Muscle of leg (tissue), 11 donors: ENCODE results near the gene ATRN. TPM values are rescaled to one million over a fixed set of nuclear protein-coding genes. Genes with fewer than 3 reads are reported as not detected.

Experiments used
- DNase-seq: peaks from one replicate; pipeline ENCODE4 v3.0.0; 2013
- H3K27ac ChIP-seq: one replicate; pipeline ENCODE4 v1.5.1; 2013; ENCODE audit warnings: mild to moderate bottlenecking, low read length, control low read depth
- H3K27me3 ChIP-seq: one replicate; pipeline ENCODE4 v1.6.1; 2013; ENCODE audit warnings: low read length; ENCODE audit not compliant: control insufficient read depth, insufficient read depth
- H3K36me3 ChIP-seq: one replicate; pipeline ENCODE4 v1.6.1; 2013; ENCODE audit warnings: low read length; ENCODE audit not compliant: control insufficient read depth, insufficient read depth
- H3K4me1 ChIP-seq: one replicate; pipeline ENCODE4 v1.6.1; 2013; ENCODE audit warnings: low read length; ENCODE audit not compliant: control insufficient read depth, insufficient read depth
- H3K4me3 ChIP-seq: one replicate; pipeline ENCODE4 v1.5.1; 2013; ENCODE audit warnings: low read length, control low read depth
- H3K9me3 ChIP-seq: replicated peaks from 2 replicates; pipeline ENCODE4 v1.6.1; 2013; ENCODE audit warnings: low read depth, low read length; ENCODE audit not compliant: control insufficient read depth
- WGBS: methylation state at CpG from one replicate; pipeline ENCODE4 v1.1.5; 2013; ENCODE audit warnings: missing lambda C conversion rate; ENCODE audit not compliant: insufficient coverage; 5-methylcytosine and 5-hydroxymethylcytosine counted together
- polyA plus RNA-seq, 8 donors: library from polyadenylated mRNA; unstranded; fragments of 120-200 nt; gene quantifications; one replicate each; pipeline versions ENCODE4 v1.2.1 to v1.2.3, GENCODE V29; 2013; ENCODE audit warnings: inconsistent platforms in 1 of 8, low replicate concordance in 1 of 8; ENCODE audit not compliant: insufficient read length in 8 of 8, insufficient read depth in 1 of 8
- total RNA-seq: library from RNA; stranded (reverse); fragments of 120-200 nt; gene quantifications from one replicate; pipeline ENCODE4 v1.2.4, GENCODE V29; 2013

The ATRN gene
- total and polyA plus RNA-seq, 9 donors, result 19.6 to 32.1 (median 24.4) TPM

DNA sequence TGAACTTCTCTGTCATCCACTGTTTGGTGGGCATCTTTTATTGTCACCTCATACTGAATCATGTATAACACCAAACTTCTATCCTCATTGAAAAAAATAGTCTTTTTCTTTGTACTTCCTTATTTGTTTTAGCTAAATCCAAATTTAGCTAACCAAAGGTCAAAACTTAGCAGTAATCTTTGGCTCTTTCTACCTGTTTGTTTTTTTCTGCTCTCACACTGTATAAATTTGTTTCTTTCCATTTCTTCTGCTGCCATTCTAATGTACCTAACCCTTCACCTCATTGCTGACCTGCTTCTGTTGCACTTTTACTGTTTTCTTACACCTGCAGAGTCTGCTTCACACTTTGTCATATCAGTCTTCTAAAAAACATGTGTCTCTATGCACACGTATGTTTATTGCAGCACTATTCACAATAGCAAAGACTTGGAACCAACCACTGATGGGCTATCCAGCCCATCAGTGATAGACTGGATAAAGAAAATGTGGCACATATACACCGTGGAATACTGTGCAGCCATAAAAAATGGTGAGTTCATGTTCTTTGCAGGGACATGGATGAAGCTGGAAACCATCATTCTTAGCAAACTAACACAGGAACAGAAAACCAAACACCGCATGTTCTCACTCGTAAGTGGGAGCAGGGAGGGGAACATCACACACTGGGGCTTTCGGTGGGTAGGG, 7.2 kb downstream of the ATRN start:
- peaks cover 7% of the 10 kb centered on the region for H3K4me1 ChIP-seq
- no CpG with 5 or more reads among the region's 5 CpGs for WGBS

GRCh38 chr20:3479025-3479424, 8.2 kb downstream of the ATRN start:
- Histone ChIP-seq H3K27ac (no peak overlapping the region), H3K27me3 (no peaks in the 10 kb centered on the region), H3K4me3 (no peak overlapping the region), H3K4me1 (no peaks in the 10 kb centered on the region), H3K9me3 (no peaks in the 10 kb centered on the region), H3K36me3 (no peaks in the 10 kb centered on the region)
- no CpG with 5 or more reads among the region's 2 CpGs for WGBS
- no peak for DNase-seq

More for the DNA sequence above, 7.2 kb downstream of the ATRN start:
- Histone ChIP-seq H3K27ac (no peak overlapping the region), H3K9me3 (no peaks in the 10 kb centered on the region), H3K36me3 (no peaks in the 10 kb centered on the region), H3K27me3 (no peaks in the 10 kb centered on the region), H3K4me3 (no peak overlapping the region)
- no peak for DNase-seq

- Histone ChIP-seq H3K9me3 (no peaks in the 10 kb centered on the region), H3K36me3 (no peaks in the 10 kb centered on the region), H3K27me3 (no peaks in the 10 kb centered on the region), H3K4me3 (no peak overlapping the region), H3K27ac (no peak overlapping the region), H3K4me1 (no peaks in the 10 kb centered on the region)
- no peak for DNase-seq
- 88% methylated on average over 6 of the region's 11 CpGs for WGBS
Observed at GRCh38 chr20:3479759-3480615, 9.2 kb downstream of the ATRN start.

- Histone ChIP-seq H3K27me3 (no peaks in the 10 kb centered on the region), H3K4me3 (no peak overlapping the region), H3K9me3 (peaks cover 5% of the 10 kb centered on the region), H3K36me3 (no peaks in the 10 kb centered on the region), H3K4me1 (no peaks in the 10 kb centered on the region), H3K27ac (no peak overlapping the region)
- no peak for DNase-seq
- WGBS, result 100% methylated on average over 1 of the region's 3 CpGs
Observed at GRCh38 chr20:3483309-3483708, 12.5 kb downstream of the ATRN start.

- H3K4me3 ChIP-seq, result no peak overlapping the region
- H3K27me3 ChIP-seq, result no peaks in the 10 kb centered on the region
- H3K9me3 ChIP-seq, result peaks cover 5% of the 10 kb centered on the region
- no peaks in the 10 kb centered on the region for H3K36me3 ChIP-seq
- WGBS, result no CpG with 5 or more reads among the region's 1 CpG
- no peaks in the 10 kb centered on the region for H3K4me1 ChIP-seq
- no peak for DNase-seq
- no peak overlapping the region for H3K27ac ChIP-seq
Observed at GRCh38 chr20:3483784-3484183, 13.0 kb downstream of the ATRN start.

- DNase-seq, result no peak
- H3K36me3 ChIP-seq, result no peaks in the 10 kb centered on the region
- no CpG with 5 or more reads among the region's 1 CpG for WGBS
- no peak overlapping the region for H3K27ac ChIP-seq
- no peaks in the 10 kb centered on the region for H3K27me3 ChIP-seq
- no peaks in the 10 kb centered on the region for H3K4me1 ChIP-seq
- peaks cover 5% of the 10 kb centered on the region for H3K9me3 ChIP-seq
- no peak overlapping the region for H3K4me3 ChIP-seq
Observed at GRCh38 chr20:3485913-3486312, 15.1 kb downstream of the ATRN start.

- Histone ChIP-seq H3K4me1 (no peaks in the 10 kb centered on the region), H3K36me3 (no peaks in the 10 kb centered on the region), H3K4me3 (no peak overlapping the region), H3K9me3 (peaks cover 5% of the 10 kb centered on the region), H3K27ac (no peak overlapping the region), H3K27me3 (no peaks in the 10 kb centered on the region)
- WGBS, result no CpG with 5 or more reads among the region's 1 CpG
- DNase-seq, result no peak
Observed at GRCh38 chr20:3486850-3487249, 16.0 kb downstream of the ATRN start.

DNA sequence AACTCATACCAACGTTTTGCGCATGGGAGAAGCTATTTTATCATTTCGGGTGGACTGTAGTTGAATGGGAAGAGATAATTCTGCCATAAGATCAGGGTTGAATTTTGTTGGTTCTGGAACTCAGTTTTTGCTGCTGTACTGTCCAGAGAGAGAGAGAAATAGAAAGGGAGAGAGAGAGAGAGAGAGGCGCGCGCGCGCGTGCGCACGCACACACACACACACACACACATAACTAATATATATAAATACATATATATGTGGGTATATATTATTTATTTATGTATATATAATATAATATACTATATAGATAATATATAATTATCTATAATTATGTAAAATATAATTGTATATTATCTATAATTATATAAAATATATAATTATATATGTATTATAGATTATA, 21.9 kb downstream of the ATRN start:
- Histone ChIP-seq H3K27ac (no peak overlapping the region), H3K27me3 (no peaks in the 10 kb centered on the region), H3K4me1 (no peaks in the 10 kb centered on the region), H3K4me3 (no peak overlapping the region), H3K36me3 (no peaks in the 10 kb centered on the region), H3K9me3 (no peaks in the 10 kb centered on the region)
- DNase-seq, result no peak
- no CpG with 5 or more reads among the region's 11 CpGs for WGBS

DNA sequence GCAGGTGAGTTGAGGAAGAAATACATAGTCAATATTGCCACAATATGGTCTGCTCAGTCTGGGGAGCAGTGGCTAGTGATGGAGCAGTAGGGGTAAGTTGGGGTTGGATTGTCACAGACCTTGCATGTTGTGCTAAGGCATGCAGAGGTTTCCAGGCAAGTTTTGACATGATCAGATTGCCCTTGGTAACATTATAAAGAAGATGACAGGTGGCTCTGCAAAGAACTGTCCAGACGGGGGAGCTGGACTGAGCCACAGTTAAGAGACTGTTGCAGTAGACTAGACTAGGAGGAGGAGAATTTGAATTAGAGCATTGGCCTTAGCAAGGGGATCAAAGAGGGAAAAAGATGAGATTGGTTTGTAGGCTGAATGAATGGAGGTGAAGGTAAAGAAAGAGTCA, 23.4 kb downstream of the ATRN start:
- 91% methylated on average over 1 of the region's 1 CpG for WGBS

GRCh38 chr20:3502878-3503277, 32.1 kb downstream of the ATRN start:
- no CpG with 5 or more reads among the region's 2 CpGs for WGBS
- H3K9me3 ChIP-seq, result no peaks in the 10 kb centered on the region
- H3K4me1 ChIP-seq, result no peaks in the 10 kb centered on the region
- H3K27me3 ChIP-seq, result no peaks in the 10 kb centered on the region
- no peak for DNase-seq
- H3K27ac ChIP-seq, result no peak overlapping the region
- no peaks in the 10 kb centered on the region for H3K36me3 ChIP-seq
- no peak overlapping the region for H3K4me3 ChIP-seq

More for the DNA sequence above, 23.4 kb downstream of the ATRN start:
- Histone ChIP-seq H3K9me3 (no peaks in the 10 kb centered on the region), H3K36me3 (no peaks in the 10 kb centered on the region), H3K4me3 (no peak overlapping the region), H3K27ac (no peak overlapping the region), H3K4me1 (no peaks in the 10 kb centered on the region), H3K27me3 (no peaks in the 10 kb centered on the region)
- DNase-seq, result no peak
